ENCODE data around the gene GIN1.

Gene GIN1

DNA sequence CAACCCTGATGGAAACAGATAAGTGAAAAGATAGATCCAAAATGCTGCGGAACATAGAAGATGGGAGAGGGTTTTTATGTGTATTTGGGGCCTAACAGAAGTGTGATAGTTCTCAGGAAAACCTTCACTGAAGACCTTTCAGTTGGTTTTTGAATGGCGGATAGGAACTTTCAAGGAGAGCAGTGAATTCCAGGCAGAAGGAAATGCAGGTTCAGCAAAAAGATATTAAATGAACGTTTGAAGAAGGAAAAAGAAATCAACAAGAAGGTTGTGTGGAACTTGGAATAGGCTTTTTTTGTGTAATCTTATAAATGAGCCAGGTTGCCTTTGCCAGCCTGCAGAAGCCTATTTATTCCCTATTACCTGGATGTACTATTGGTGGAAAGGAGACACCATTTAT lies 2.3 kb upstream of the GIN1 start:
- DNase-seq (ENCODE audit: low read depth), result no peak
- no peak overlapping the region for H3K4me3 ChIP-seq (ENCODE audit: low read depth, low read length)
- TF ChIP-seq, protein P1, sequence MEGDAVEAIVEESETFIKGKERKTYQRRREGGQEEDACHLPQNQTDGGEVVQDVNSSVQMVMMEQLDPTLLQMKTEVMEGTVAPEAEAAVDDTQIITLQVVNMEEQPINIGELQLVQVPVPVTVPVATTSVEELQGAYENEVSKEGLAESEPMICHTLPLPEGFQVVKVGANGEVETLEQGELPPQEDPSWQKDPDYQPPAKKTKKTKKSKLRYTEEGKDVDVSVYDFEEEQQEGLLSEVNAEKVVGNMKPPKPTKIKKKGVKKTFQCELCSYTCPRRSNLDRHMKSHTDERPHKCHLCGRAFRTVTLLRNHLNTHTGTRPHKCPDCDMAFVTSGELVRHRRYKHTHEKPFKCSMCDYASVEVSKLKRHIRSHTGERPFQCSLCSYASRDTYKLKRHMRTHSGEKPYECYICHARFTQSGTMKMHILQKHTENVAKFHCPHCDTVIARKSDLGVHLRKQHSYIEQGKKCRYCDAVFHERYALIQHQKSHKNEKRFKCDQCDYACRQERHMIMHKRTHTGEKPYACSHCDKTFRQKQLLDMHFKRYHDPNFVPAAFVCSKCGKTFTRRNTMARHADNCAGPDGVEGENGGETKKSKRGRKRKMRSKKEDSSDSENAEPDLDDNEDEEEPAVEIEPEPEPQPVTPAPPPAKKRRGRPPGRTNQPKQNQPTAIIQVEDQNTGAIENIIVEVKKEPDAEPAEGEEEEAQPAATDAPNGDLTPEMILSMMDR (conservative IDR thresholded peaks at IDR 0.05; ENCODE audit: low read depth, low read length), result no peak

DNA sequence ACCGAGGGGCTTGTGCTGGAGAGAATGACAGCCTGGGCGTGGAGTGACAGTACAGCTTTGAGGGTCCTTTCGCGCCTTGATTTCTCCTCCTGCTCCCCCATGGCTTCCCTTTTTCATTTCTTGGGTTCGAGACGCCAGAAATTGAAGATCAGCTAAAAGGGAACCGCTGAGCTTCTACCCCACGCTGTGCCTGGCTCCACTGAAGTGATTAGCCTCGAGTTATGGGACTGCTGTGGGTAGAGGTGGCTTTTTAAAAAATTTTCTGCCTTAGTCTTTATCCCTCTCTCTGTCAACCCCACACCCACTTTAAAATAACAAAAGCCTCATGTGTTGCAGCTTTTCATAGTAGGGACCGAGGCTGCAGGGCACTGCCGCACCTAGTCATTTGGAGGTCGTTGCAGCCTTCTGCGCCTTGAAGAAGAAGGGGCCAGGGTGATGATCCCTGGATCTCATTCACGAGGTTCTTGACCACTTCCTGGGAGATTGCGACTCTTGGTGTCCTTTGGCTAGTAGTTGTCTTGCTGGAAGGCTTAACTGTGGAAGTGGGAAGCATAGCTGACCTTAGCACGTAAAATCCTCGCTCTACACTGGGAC lies 766 bp upstream of the GIN1 start:
- peak overlapping the region; percentile 86 for H3K4me3 ChIP-seq (ENCODE audit: low read depth, low read length)
- TF ChIP-seq, protein P1 (conservative IDR thresholded peaks at IDR 0.05; ENCODE audit: low read depth, low read length), result no peak
- DNase-seq (ENCODE audit: low read depth), result peak; percentile 19

DNA sequence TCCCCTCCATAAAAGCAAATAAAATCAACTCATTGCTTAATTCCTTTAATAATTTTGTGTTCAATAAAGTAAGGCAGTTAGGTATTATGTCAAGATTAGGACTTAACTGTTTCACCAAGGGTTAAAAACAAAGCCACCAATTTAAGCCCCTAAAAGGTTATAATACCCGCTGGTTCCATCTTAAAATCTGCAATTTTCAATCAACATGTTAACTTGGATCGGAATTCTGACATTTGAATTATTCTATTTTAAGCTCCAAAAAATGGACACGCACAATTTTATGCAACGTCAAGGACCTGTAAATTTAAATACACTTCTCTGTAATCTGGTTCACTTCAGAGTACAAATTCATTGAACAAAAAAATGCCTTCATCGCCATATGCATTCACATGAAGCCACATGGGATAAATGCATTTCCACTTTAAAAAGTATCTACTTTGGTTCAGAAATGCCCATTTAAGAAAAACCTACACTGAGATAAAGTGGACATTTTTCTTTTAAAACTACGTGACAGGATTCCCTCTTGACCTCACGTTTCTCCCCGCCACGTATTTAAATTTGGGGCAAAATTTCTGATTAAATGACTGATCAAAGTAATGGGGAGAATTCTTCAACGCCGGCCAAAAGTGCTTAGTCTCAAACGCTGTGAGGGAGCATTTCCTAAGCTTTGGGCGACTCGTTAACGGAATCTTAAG lies 721 bp downstream of the GIN1 start:
- peak; percentile 45 for DNase-seq (ENCODE audit: low read depth)
- TF ChIP-seq, protein P1 (conservative IDR thresholded peaks at IDR 0.05; ENCODE audit: low read depth, low read length), result no peak
- H3K4me3 ChIP-seq (ENCODE audit: low read depth, low read length), result peak overlapping the region; percentile 86

DNA sequence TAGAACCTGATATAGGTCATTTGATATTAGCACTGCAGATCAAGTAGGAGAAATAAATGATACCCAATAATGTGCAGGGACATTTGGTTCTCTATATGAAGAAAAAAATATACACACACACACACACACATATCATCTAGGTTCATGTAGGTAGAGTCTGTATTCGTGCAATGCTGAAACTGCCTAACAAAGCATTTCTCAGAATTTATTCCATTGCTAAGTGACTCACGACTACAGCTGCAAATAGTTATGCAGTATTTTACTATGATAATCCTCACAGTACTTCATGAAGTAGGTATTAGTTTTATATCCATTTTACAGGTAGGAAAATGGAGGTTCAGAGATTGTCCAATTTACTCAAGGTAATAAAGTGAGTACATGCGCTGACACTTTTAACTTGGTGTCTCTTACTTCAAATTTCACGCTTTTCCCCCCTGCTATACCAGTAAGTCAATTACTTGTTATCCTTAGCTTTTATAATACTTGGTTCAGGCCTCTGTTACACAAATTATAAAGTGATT lies 2.4 kb downstream of the GIN1 start:
- TF ChIP-seq, protein P1 (conservative IDR thresholded peaks at IDR 0.05; ENCODE audit: low read depth, low read length), result no peak
- no peak for DNase-seq (ENCODE audit: low read depth)
- no peak overlapping the region for H3K4me3 ChIP-seq (ENCODE audit: low read depth, low read length)

DNA sequence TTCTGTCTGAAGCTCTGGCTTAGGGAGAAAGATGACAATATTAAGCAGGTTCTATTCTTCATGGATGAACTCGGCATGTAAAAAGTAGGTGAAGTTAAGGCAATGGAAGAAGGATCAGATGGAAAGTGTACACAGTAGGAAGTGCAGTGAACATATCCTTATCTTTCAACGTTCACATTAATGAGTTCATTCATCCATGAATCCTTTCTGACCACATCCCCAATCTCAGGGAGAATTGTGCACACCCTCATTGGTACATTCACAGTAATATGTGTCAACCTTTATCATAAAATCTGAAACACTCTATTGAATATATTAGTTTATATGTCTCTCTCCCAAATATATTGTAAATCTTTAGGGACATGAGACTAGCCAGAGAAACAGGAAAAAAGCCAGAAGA lies 5.5 kb downstream of the GIN1 start:
- H3K4me3 ChIP-seq (ENCODE audit: low read depth, low read length), result no peak overlapping the region
- TF ChIP-seq, protein P1 (conservative IDR thresholded peaks at IDR 0.05; ENCODE audit: low read depth, low read length), result no peak
- no peak for DNase-seq (ENCODE audit: low read depth)

DNA sequence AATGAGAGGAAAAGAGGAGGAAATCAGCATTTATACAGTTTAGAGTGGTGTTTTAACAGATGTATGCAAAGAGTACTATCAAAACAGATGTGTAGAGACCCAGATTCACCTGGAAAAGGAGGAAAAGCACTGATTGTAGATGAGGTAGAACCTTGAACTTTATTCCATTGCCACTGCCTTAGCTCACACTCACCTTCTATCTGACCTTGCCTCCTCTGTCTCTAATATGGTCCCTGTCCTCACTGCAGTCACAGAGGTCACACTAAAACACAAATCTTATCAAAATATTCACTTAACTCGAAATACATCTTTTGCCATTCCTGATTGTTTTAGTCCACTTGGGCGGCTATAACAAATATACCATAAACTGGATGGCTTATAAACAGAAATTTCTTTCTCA lies 7.0 kb downstream of the GIN1 start:
- TF ChIP-seq, protein P1 (conservative IDR thresholded peaks at IDR 0.05; ENCODE audit: low read depth, low read length), result no peak
- H3K4me3 ChIP-seq (ENCODE audit: low read depth, low read length), result no peak overlapping the region
- DNase-seq (ENCODE audit: low read depth), result no peak

DNA sequence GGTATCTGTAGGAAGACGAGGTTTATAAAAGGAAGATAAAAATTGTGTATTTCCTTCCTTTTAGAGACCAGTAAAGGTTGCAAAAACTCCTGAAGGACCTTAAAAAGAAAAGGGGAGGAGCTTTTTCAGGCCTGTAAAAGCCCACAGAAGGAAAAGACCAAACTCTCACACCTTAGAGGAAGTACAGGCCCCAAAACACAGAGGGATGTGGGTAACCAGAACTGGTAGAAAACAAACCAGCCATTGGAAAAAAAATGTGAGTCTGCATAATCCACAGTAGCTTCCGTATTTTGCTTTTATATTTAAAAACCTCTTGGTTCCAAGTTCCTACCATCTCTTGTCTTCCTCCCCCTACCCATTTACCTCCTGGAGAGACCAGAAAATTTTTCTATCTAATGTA lies 8.5 kb downstream of the GIN1 start:
- TF ChIP-seq, protein P1 (conservative IDR thresholded peaks at IDR 0.05; ENCODE audit: low read depth, low read length), result no peak
- no peak overlapping the region for H3K4me3 ChIP-seq (ENCODE audit: low read depth, low read length)
- DNase-seq (ENCODE audit: low read depth), result no peak
